Hepatocyte (in vitro differentiated cells): Measurements from ENCODE around the gene CNTNAP2.

Experiments
- CTCF ChIP-seq: fragments of 200-600 bp; sonication (generic); IDR thresholded peaks from 2 replicates; pipeline ENCODE4 v1.5.1; 2016; ENCODE audit warnings: antibody characterized with exemption, mild to moderate bottlenecking; ENCODE audit not compliant: poor library complexity
- EZH2 ChIP-seq: fragments of 200-600 bp; sonication (generic); IDR thresholded peaks from 2 replicates; pipeline ENCODE4 v1.6.1; 2016; ENCODE audit warnings: antibody characterized with exemption, mild to moderate bottlenecking, borderline replicate concordance

- TF ChIP-seq CTCF (no peak), EZH2 (no peak)
Observed at GRCh38 chr7:147332988-147333387, 1216.4 kb downstream of the CNTNAP2 start.
